NCI-H1105 (cell line): ENCODE results near the gene WNK2.
"Not testable (repeated sequence)": the region's sequence is repeated elsewhere in the genome, so short reads cannot be mapped to it uniquely, and the experiment has no call there.

Experiments
- DNase-seq: peaks from one replicate; lab custom pipeline; 2025; lab: John Stamatoyannopoulos, UW

The WNK2 gene

GRCh38 chr9:93338196-93338595, 154.3 kb downstream of the WNK2 start:
- not testable (repeated sequence) for DNase-seq

- DNase-seq, result no peak
Measured at GRCh38 chr9:93340091-93340490, 156.2 kb downstream of the WNK2 start.

GRCh38 chr9:93341820-93342219, 157.9 kb downstream of the WNK2 start:
- not testable (repeated sequence) for DNase-seq

- not testable (repeated sequence) for DNase-seq
Measured at GRCh38 chr9:93342428-93342827, 158.5 kb downstream of the WNK2 start.

- no peak for DNase-seq
Measured at GRCh38 chr9:93343663-93344062, 159.7 kb downstream of the WNK2 start.

GRCh38 chr9:93345643-93346230, 161.8 kb downstream of the WNK2 start:
- no peak for DNase-seq

- no peak for DNase-seq
Measured at GRCh38 chr9:93346231-93347112, 162.5 kb downstream of the WNK2 start.

GRCh38 chr9:93347371-93347975, 163.5 kb downstream of the WNK2 start:
- DNase-seq, result not testable (repeated sequence)

- DNase-seq, result not testable (repeated sequence)
Measured at GRCh38 chr9:93353413-93354310, 169.7 kb downstream of the WNK2 start.

- DNase-seq, result no peak
Measured at GRCh38 chr9:93354451-93354850, 170.5 kb downstream of the WNK2 start.

- DNase-seq, result no peak
Measured at GRCh38 chr9:93355827-93356226, 171.9 kb downstream of the WNK2 start.

GRCh38 chr9:93357649-93358048, 173.7 kb downstream of the WNK2 start:
- DNase-seq, result no peak

GRCh38 chr9:93359907-93360306, 176.0 kb downstream of the WNK2 start:
- not testable (repeated sequence) for DNase-seq

GRCh38 chr9:93361995-93362394, 178.1 kb downstream of the WNK2 start:
- DNase-seq, result no peak

- no peak for DNase-seq
Measured at GRCh38 chr9:93364734-93365426, 180.9 kb downstream of the WNK2 start.

GRCh38 chr9:93365427-93366118, 181.6 kb downstream of the WNK2 start:
- no peak for DNase-seq

GRCh38 chr9:93366119-93366447, 182.1 kb downstream of the WNK2 start:
- DNase-seq, result no peak

- not testable (repeated sequence) for DNase-seq
Measured at GRCh38 chr9:93366486-93366885, 182.5 kb downstream of the WNK2 start.

GRCh38 chr9:93368437-93368836, 184.5 kb downstream of the WNK2 start:
- no peak for DNase-seq

- DNase-seq, result no peak
Measured at GRCh38 chr9:93369686-93370085, 185.7 kb downstream of the WNK2 start.
